Chondrocyte (in vitro differentiated cells): ENCODE measurements around the gene PANK4. TPM values are rescaled to one million over a fixed set of nuclear protein-coding genes. Genes with fewer than 3 reads are reported as not detected.
"Not testable (repeated sequence)": the region's sequence is repeated elsewhere in the genome, so short reads cannot be mapped to it uniquely, and the experiment has no call there.

Source experiments
- DNase-seq: peaks from one replicate; pipeline ENCODE4 v3.0.0; 2021; ENCODE audit warnings: mixed read lengths, low spot score
- H3K27ac Mint-ChIP-seq: one replicate; pipeline ENCODE4 v1.8.0; 2021; ENCODE audit warnings: mild to moderate bottlenecking, moderate library complexity, mixed read lengths; ENCODE audit not compliant: unreplicated experiment
- H3K27me3 Mint-ChIP-seq: 2 replicates; pipeline ENCODE4 v1.8.0; 2021; ENCODE audit warnings: low read depth, mixed read lengths
- H3K36me3 Mint-ChIP-seq: 2 replicates; pipeline ENCODE4 v1.8.0; 2021; ENCODE audit warnings: low read depth, mixed read lengths
- H3K4me1 Mint-ChIP-seq: 2 replicates; pipeline ENCODE4 v1.8.0; 2021; ENCODE audit warnings: low read depth, mild to moderate bottlenecking, mixed read lengths
- H3K4me3 Mint-ChIP-seq: one replicate; pipeline ENCODE4 v1.8.0; 2021; ENCODE audit warnings: mild to moderate bottlenecking, moderate library complexity, mixed read lengths; ENCODE audit not compliant: unreplicated experiment
- H3K9me3 Mint-ChIP-seq: 2 replicates; pipeline ENCODE4 v1.8.0; 2021; ENCODE audit warnings: low read depth, mixed read lengths
- long read RNA-seq: library from polyadenylated mRNA; stranded (forward); transcript quantifications from one replicate; pipeline ENCODE4 v2.0.0, GENCODE V29; 2021
- total RNA-seq: library from RNA; stranded (reverse); gene quantifications from 3 replicates; pipeline ENCODE4 v1.2.1, GENCODE V29; 2021
- TF ChIP-seq, protein P1 (sequence below): fragments of 200-600 bp; sonication (generic); IDR thresholded peaks from 2 replicates; pipeline ENCODE4 v1.5.0; 2021; ENCODE audit warnings: antibody characterized with exemption, mild to moderate bottlenecking, moderate library complexity

Gene PANK4
- 19.6 to 32.6 TPM (median 20.5 TPM) in 3 replicates for total RNA-seq
- long read RNA-seq, transcript PANK4-201 (19 exons, 2,677 nt) = major isoform, 54 of 69 reads
- long read RNA-seq, partial matches to known transcripts = 5 of 69 reads
- long read RNA-seq, other reads (novel, unspliced or antisense) = 10 of 69 reads

DNA sequence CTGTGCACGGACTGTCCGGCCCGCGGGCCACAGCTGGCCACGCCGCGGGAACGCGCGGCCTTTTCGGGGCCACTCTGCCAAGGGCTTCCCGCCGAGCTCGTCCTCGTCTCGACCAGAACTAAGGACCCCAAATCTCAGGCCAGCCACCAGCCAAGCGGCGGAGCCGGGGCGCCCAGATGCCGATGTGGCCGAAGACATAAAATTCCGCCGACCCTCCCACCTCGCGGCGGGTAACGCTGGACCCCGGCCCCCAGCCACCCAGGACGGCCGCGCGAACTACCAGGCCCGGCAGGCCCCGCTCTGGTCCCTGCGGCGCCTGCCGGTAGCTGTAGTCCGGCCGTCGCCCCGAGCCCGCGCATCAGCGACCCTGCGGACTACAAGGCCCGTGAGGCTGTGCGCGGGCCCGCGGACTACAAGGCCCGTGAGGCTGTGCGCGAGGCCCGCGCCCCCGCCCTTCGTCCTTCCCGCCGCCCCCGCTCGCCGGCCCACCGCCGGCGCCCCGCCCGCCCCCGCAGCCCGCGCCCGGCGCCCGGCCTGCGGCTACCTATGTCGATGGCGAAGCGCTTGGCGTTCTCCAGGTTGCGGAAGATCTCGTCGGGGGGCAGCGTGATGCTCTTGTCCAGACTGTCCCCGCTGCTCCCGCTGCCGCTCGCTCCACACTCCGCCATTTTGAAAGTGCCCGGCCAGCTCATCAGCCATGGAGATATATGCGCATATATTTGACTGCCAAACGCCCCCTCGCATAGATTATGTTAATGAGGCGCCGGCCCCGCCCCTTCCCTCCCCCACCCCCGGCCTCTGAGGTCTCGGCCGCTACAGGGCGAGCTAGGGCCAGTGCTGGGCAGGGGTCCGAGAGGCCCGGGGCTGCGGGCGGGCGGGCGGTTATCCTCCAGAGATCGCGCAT lies at the start of gene PANK4:
Gene PANK4 (minus strand): TSS at position 677 of the 904 bp plus-strand sequence. CDS start 9 bp downstream, at position 668.
- no peaks in the 10 kb centered on the region for H3K9me3 Mint-ChIP-seq

DNA sequence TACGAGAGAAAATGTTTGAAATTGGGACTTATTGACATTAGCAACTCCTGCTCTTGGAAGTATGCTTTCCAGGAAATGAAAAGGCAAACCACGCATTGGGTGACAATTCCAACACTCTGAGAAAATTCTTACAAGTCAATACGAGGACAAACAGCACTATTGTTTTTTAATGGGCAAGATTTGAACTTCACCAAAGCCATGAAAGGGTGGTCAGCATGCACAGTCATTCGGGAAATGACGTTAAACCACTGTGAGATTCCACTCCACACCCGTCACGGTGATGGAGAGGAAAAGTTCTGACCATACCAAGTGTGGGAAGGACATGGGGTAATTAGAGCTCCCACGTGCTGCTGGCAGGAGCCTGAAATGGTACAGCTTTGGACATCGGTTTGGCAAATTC lies 48.0 kb upstream of the PANK4 start:
- Mint-ChIP-seq H3K9me3 (peaks cover 14% of the 10 kb centered on the region), H3K36me3 (peaks cover 3% of the 10 kb centered on the region), H3K27me3 (peaks cover 7% of the 10 kb centered on the region), H3K4me3 (no peak overlapping the region), H3K27ac (no peak overlapping the region), H3K4me1 (no peaks in the 10 kb centered on the region)
- TF ChIP-seq, protein P1, sequence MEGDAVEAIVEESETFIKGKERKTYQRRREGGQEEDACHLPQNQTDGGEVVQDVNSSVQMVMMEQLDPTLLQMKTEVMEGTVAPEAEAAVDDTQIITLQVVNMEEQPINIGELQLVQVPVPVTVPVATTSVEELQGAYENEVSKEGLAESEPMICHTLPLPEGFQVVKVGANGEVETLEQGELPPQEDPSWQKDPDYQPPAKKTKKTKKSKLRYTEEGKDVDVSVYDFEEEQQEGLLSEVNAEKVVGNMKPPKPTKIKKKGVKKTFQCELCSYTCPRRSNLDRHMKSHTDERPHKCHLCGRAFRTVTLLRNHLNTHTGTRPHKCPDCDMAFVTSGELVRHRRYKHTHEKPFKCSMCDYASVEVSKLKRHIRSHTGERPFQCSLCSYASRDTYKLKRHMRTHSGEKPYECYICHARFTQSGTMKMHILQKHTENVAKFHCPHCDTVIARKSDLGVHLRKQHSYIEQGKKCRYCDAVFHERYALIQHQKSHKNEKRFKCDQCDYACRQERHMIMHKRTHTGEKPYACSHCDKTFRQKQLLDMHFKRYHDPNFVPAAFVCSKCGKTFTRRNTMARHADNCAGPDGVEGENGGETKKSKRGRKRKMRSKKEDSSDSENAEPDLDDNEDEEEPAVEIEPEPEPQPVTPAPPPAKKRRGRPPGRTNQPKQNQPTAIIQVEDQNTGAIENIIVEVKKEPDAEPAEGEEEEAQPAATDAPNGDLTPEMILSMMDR = no peak
- no peak for DNase-seq

More for the DNA sequence above, at the start of gene PANK4:
- H3K27ac Mint-ChIP-seq = peak within 1 kb of the TSS; percentile 97
- DNase-seq = no peak
- H3K36me3 Mint-ChIP-seq = peaks cover under 1% of the 10 kb centered on the region
- H3K27me3 Mint-ChIP-seq = no peaks in the 10 kb centered on the region
- peak within 1 kb of the TSS; percentile 83 for H3K4me3 Mint-ChIP-seq
- peaks cover 45% of the 10 kb centered on the region for H3K4me1 Mint-ChIP-seq
- TF ChIP-seq, protein P1 = peak; percentile 58

DNA sequence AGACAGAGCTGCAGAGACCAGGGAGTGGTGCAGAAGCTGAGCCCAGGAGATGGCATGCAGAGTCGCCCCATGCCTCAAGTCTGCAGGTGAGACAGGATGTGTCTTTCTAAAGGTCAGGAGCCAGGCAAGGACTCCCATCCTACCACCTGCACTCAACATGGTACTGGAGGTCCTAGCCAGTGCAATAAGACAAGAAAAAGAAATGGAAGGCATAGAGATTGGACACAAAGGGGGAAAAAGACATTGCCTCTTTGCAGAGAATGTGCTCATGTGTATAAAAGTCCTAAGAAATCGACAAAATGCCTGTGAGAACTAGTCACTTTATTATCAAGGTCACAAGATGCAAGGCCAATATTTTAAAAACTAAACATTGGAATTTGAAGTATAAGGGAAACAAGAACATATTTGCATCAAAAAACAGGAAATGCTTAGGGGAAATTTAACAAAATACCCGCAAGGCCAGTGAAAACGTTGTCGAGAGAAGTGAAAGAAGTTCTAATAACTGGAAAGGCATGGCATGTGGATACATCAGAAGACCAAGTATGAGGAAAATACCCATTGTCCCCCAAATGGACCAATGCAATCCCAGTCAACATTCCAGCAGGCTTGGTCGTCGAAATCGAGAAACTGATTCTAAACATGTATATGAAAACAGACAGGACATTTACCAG lies 47.0 kb upstream of the PANK4 start:
- H3K4me1 Mint-ChIP-seq = no peaks in the 10 kb centered on the region
- H3K4me3 Mint-ChIP-seq = no peak overlapping the region
- peaks cover 7% of the 10 kb centered on the region for H3K27me3 Mint-ChIP-seq
- DNase-seq = no peak
- H3K36me3 Mint-ChIP-seq = peaks cover 3% of the 10 kb centered on the region
- TF ChIP-seq, protein P1 = no peak
- H3K27ac Mint-ChIP-seq = no peak overlapping the region
- H3K9me3 Mint-ChIP-seq = peaks cover 14% of the 10 kb centered on the region

DNA sequence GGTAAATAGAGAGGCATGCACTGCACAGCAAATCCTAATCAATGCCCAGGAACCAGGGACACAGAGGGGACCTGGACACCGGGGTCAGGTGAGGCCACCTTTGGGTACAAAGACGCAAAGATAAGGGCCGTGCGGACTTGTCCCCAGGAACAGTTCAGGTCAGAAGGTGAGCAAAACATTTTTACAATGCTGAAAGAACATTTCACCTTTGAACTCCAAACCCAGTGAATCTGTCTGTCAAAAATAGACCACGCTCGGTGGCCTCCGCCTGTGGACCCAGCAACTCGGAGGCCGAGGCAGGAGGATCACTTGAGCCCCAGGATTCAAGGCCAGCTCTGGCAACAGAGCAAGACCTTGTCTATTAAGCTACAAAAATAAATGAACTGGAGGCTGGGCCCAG lies 45.0 kb upstream of the PANK4 start:
- Mint-ChIP-seq H3K4me1 (no peaks in the 10 kb centered on the region), H3K9me3 (peaks cover 14% of the 10 kb centered on the region), H3K27ac (no peak overlapping the region), H3K36me3 (peaks cover 3% of the 10 kb centered on the region), H3K27me3 (peaks cover 7% of the 10 kb centered on the region), H3K4me3 (no peak overlapping the region)
- TF ChIP-seq, protein P1 = no peak
- DNase-seq = no peak

DNA sequence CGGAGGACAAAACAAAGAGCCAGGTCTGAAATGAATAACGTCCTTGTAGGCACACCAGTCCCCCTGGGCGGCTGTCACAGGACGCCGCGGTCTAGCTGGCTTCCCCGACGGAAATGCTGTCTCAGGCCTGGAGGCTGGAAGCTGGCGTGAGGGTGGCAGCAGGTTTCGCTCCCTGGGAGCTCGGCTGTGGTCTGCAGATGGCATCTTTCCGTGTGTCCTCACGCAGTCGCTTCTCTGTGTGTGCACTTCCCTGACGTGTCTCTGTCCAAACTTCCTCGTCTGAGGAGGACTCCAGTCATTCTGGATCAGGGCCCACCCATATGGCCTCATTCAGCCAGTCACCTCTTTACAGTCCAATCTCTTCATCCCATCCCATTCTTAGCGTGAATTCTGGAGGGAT lies 43.9 kb upstream of the PANK4 start:
- TF ChIP-seq, protein P1 = no peak
- Mint-ChIP-seq H3K4me1 (peaks cover 3% of the 10 kb centered on the region), H3K27ac (no peak overlapping the region), H3K4me3 (no peak overlapping the region), H3K27me3 (peaks cover 7% of the 10 kb centered on the region), H3K36me3 (peaks cover 3% of the 10 kb centered on the region), H3K9me3 (peaks cover 14% of the 10 kb centered on the region)
- DNase-seq = no peak

DNA sequence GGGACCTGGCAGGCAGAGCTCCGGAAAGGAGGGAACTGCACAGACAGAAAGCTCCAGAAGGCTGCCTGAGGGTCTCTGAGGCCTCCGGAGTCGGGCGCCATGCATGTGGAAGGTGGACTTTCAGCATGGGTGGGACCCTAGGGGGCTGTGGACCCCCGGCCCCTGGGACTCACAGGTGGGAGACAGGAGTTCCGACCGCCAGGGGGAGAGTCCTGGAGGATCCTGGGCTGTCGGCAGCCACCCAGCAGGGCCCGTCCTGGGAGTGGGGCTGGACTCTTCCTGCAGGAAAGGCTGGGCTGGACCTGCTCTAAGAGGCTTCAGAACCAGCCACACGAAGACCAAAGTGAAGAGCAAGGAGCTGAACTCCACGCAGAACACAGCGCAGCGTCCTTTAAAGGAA lies 43.3 kb upstream of the PANK4 start:
- H3K9me3 Mint-ChIP-seq = peaks cover 14% of the 10 kb centered on the region
- not testable (repeated sequence) for H3K27ac Mint-ChIP-seq, H3K36me3 Mint-ChIP-seq, H3K27me3 Mint-ChIP-seq, DNase-seq, H3K4me1 Mint-ChIP-seq, H3K4me3 Mint-ChIP-seq
